GM04504 (cell line): ENCODE results near the gene ZNF473.
A peak's percentile ranks its signal among the peaks of the same experiment; 100 is the strongest.

Source experiments
- DNase-seq: peaks from one replicate; pipeline ENCODE4 v3.0.0-alpha.2; 2012; ENCODE audit warnings: low read depth

Gene ZNF473

GRCh38 chr19:50003810-50004419 lies 21.9 kb upstream of the ZNF473 start:
- DNase-seq: peak; percentile 92

- DNase-seq: no peak
These were observed 20.4 kb upstream of the ZNF473 start for GRCh38 chr19:50005428-50005827.

DNA sequence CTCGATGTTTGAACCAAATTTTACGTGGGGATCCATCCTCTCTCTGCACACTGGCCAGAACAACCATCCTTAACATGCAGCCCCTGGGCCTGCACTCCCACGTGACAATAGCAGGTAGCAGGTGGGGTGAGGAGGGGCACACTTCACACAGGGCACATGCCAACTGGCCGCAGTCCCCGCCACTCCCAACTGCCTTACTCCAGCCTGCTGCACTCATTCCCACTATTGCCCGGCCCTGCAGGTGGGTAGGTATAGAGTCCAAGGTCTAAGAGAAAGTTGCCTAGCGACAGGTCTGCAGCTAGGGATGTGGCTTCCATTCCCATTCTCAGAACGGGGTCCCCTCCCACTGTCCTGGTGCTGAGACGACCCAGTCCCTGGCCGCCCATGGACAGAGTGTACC lies 18.6 kb upstream of the ZNF473 start:
- DNase-seq: no peak

DNA sequence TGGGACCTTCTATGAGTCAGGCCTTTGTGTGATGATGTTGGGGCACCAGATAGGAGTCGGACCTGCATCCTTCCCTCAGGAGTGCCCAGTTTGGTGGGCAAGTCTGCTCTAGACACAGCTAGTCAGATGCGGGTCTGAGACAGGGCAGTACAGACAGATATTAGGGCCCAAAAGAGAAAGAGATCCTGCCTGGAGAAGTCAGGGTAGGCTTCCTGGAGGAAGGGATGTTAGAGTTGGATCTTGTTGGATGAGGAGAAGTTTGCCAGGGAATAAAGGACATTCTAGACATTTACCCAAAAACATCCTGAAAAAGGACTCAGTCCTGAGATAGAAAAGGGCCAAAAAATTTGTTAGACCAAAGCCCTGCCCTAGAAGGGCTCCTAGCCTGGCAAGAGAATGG lies 17.9 kb upstream of the ZNF473 start:
- no peak for DNase-seq

- DNase-seq: no peak
These were observed 17.3 kb upstream of the ZNF473 start for GRCh38 chr19:50008532-50008931.

- DNase-seq: no peak
These were observed 9.5 kb upstream of the ZNF473 start for GRCh38 chr19:50016225-50016807.

DNA sequence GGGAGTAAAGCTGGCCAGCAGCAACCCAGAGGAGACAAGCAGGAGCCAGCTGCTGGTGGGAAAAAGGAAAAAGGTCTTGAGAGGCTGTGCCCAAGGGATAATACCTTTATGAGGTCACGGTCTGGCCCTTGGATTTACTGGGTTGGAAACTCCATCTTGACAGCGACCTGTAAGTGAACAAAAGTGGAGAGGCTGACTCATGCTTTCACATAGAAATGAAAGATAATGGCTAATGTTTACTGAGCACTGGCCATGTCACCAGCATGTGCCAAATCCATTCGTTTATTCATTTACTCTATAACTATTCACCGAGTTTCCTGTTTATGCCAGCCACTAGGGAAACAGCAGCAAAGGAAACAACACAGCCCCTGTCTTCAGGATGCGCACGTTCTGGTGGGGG lies 5.3 kb upstream of the ZNF473 start:
- no peak for DNase-seq

DNA sequence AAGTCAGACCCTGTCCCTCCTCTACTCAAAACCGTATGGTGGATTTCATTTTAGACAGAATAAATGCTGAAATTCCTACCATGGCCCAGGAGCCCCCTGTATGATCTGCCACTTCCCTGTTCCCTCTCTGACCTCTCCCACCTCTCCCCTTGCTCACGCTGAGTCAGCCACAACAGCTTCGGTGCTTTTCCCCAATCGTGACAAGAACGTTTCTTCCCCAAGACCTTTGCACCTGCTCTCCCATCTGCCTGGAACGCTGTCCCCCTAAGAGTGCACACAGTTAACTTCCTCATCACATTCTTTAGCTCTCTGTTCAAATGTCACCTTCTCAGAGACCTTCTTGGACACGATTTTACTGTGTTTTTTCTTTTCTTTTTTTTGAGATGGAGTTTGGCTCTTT lies 3.0 kb upstream of the ZNF473 start:
- no peak for DNase-seq

DNA sequence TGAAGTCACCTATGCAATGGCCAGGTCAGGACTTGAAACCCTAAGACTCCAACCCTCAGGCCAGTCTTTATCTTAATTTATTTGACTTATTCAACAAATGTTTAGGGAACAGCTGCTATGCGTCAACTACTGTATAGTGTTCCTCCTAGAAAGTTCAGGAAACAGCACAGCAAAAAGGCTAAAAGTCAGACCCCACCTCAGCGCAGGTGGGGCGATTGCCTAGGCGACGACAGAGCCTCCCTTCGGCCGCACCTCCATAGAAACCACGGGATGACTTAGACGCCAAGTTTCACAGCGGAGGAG lies 1.1 kb upstream of the ZNF473 start:
- DNase-seq: no peak

- DNase-seq: peak; percentile 100
These were observed 597 bp upstream of the ZNF473 start, which contains the start of gene VRK3 for GRCh38 chr19:50025022-50025793. VRK3 (minus strand) TSS chr19:50025372; CDS start chr19:50016162, 9,210 bp downstream.

GRCh38 chr19:50026550-50026906 lies 723 bp downstream of the ZNF473 start:
- no peak for DNase-seq

DNA sequence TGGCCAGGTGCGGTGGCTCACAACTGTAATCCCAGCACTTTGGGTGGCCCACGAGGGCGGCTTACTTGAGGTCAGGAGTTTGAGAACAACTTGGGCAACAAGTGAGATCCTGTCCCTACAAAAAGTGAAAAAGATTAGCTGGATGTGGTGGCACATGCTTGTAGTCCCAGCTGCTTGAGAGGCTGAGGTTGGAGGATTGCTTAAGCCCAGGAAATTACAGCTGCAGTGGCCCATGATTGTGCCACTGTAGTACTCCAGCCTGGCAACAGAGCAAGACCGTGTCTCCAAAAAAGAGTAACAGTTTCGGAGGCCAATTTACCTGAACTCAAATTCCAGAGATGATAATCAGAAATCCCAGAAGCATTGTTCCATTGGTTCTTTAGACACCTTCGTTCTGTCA lies 4.4 kb downstream of the ZNF473 start:
- DNase-seq: no peak

DNA sequence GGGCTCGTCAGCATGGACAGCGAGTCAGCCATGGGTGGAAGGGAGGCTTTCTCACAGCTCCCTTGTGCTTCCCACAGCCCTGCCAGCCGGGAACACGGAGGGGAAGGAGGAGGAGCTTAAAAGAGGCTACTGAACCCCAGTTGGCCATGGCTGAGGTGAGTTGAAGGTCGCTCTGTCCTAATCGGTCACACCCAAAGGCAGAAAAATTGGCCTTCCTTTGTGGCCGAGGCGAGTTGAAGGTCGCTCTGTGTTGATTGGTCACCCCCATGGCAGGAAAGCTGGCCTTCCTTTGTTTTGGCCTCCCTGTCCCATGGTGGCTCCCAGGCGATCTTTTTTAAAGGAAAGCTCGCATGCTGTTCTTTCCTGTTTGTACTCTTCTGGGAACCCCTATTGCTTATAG lies 5.1 kb downstream of the ZNF473 start:
- no peak for DNase-seq

DNA sequence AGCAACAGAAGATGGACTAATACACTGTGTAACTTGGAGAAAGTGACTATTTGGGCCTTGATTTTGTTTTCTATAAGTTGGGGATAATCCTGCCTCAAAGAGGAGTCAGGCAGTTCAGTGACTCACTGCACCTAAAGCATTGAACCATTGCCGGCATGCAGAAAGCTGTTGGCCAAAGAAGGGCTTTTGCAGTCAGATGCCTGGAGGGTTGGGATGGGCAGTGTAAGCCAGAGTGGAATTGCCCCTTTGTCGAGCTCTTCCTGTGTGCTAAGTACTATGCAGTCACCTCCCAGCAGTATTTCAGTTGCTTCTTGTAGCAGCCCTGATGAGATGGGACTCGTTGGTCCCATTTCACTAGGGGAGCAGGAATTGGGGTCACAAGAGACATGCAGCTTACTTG lies 11.1 kb downstream of the ZNF473 start:
- no peak for DNase-seq

DNA sequence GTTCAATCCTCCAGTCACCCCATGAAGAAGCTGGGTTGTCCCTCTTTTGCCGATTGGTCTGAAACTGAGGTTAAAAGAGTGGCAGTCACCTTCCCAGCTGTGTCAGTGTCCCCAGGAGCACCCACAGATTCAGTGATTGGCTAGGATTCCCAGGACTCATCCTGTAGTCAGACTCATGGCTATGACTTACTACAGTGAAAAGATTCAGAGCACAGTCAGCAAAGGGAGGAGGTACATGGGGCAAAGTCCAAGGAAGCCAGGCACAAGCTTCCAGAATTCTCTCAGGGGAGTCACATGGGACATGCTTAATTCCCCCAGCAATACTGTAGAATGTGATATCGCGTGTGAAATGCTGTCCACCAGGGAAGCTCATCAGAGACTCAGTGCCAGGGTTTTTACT lies 14.2 kb downstream of the ZNF473 start:
- DNase-seq: no peak

- no peak for DNase-seq
These were observed 15.2 kb downstream of the ZNF473 start for GRCh38 chr19:50040967-50041366.

DNA sequence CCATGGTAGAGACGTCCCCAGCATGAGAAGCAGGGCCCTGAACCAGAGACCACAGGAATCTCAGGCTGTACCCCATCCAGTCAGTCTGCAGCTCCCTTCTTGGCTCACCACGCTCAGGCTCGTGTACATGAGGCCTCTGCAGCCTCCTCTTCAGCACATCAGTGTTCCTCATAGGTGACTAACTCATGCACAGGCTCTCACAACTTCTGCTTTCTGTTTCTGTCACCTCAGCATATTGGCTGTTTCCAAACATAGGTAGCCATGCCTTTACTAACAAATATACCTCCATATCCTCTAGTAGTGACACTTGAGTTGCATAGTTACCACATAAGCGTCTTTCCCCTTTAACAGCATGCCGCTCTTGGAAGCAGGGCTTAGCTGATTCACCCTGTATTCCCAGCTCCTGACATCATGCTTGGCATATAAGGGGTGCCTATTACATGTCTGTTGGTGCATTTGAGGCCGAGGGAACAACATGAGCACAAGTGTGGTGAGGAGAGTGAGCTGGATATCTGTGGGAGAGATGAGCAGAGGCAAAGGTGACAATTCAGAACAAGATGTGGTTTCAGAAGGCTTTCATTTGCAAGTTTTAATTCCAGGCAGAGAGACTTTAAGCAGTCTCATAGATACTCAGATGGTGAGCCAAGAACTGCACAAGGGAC lies 16.7 kb downstream of the ZNF473 start:
- no peak for DNase-seq

DNA sequence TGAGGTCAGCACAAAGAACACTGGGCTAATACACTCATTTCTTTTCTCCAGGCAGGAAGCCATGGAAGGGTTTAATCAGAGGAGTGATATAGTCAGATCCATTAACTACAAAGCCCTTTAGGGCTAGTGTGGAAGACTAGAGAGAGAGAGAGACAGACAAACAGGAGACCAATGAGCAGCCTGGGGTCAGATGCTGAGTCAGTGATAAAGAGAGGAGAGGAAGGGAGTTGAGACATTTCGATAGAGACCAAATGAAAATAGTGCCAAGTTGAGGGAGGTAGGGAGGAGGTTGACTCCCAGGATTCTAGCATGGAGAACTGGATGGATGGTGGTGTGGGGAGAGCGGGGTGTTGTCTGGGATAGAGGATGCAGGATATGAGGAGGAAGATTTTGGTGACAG lies 18.2 kb downstream of the ZNF473 start:
- DNase-seq: no peak

DNA sequence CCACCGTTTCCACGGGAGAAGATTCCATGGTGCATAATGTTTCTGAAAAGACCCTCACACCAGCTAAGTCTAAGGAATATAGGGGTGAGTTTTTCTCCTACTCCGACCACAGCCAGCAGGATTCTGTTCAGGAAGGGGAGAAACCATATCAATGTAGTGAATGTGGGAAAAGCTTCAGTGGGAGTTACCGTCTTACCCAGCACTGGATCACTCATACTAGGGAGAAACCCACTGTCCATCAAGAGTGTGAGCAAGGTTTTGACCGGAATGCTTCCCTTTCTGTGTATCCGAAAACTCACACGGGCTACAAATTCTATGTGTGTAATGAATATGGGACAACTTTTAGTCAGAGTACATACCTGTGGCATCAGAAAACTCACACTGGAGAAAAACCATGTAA lies 19.1 kb downstream of the ZNF473 start:
- DNase-seq: no peak

GRCh38 chr19:50046649-50047503 lies 21.1 kb downstream of the ZNF473 start:
- no peak for DNase-seq

DNA sequence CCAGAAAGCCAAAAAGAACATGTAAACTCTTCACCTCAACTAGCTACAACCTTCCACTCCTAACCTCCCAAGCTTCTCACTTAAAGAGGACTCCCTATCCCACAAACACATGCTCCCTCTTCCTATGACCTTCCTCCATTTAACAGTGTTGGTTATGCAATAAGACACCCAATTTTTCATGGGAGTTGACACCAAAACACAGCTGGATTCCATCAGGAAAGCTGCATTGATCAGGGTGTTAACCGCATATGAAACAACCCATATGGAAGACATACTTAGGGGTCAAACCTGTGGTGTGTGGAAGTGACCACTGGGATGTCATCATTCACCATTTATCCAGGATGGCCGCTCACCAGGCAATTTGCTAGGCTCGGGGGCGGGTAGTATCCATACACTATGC lies 21.9 kb downstream of the ZNF473 start:
- no peak for DNase-seq
